WERI-Rb-1 (cell line): ENCODE results near the gene BCL6.
A peak's percentile ranks its signal among the peaks of the same experiment; 100 is the strongest.

Experiments
- DNase-seq: peaks from one replicate; pipeline ENCODE4 v3.0.0-alpha.2; 2020
- H3K27ac ChIP-seq: fragments of 250-450 bp; sonication (Bioruptor Pico); 2 replicates; pipeline ENCODE4 v1.5.1; 2020; ENCODE audit warnings: mild to moderate bottlenecking, moderate library complexity
- H3K27me3 ChIP-seq: fragments of 250-450 bp; sonication (Bioruptor Pico); 2 replicates; pipeline ENCODE4 v1.5.1; 2021; ENCODE audit warnings: mild to moderate bottlenecking, low read depth, moderate library complexity; ENCODE audit not compliant: insufficient read depth, severe bottlenecking
- H3K36me3 ChIP-seq: fragments of 250-450 bp; sonication (Bioruptor Pico); 2 replicates; pipeline ENCODE4 v1.5.1; 2020; ENCODE audit warnings: mild to moderate bottlenecking, moderate library complexity
- H3K4me3 ChIP-seq: 2 replicates; pipeline ENCODE4 v1.5.1; 2011; ENCODE audit warnings: low read depth, mild to moderate bottlenecking, control low read depth, low read length
- H3K9me3 ChIP-seq: fragments of 250-450 bp; sonication (Bioruptor Pico); 2 replicates; pipeline ENCODE4 v1.5.1; 2021; ENCODE audit warnings: mild to moderate bottlenecking, moderate library complexity; ENCODE audit not compliant: severe bottlenecking
- CTCF ChIP-seq: IDR thresholded peaks from 2 replicates; pipeline ENCODE4 v1.5.1; 2011; ENCODE audit warnings: low read depth, mild to moderate bottlenecking, control low read depth, inconsistent platforms, low read length

BCL6 gene

GRCh38 chr3:187759601-187760000 is 14.3 kb upstream of the BCL6 start:
- Histone ChIP-seq H3K27me3 (no peaks in the 10 kb centered on the region), H3K27ac (no peak overlapping the region), H3K9me3 (no peaks in the 10 kb centered on the region), H3K36me3 (no peaks in the 10 kb centered on the region), H3K4me3 (no peak overlapping the region)
- no peak for DNase-seq
- TF ChIP-seq CTCF = no peak

- Histone ChIP-seq H3K36me3 (no peaks in the 10 kb centered on the region), H3K27ac (no peak overlapping the region), H3K27me3 (no peaks in the 10 kb centered on the region), H3K9me3 (no peaks in the 10 kb centered on the region), H3K4me3 (no peak overlapping the region)
- no peak for DNase-seq
- no peak for TF ChIP-seq CTCF
Measured at GRCh38 chr3:187758318-187758955, 13.2 kb upstream of the BCL6 start.

GRCh38 chr3:187753516-187753915 is 8.2 kb upstream of the BCL6 start:
- Histone ChIP-seq H3K9me3 (no peaks in the 10 kb centered on the region), H3K27ac (no peak overlapping the region), H3K27me3 (no peaks in the 10 kb centered on the region), H3K36me3 (no peaks in the 10 kb centered on the region), H3K4me3 (no peak overlapping the region)
- no peak for DNase-seq
- no peak for TF ChIP-seq CTCF

DNA sequence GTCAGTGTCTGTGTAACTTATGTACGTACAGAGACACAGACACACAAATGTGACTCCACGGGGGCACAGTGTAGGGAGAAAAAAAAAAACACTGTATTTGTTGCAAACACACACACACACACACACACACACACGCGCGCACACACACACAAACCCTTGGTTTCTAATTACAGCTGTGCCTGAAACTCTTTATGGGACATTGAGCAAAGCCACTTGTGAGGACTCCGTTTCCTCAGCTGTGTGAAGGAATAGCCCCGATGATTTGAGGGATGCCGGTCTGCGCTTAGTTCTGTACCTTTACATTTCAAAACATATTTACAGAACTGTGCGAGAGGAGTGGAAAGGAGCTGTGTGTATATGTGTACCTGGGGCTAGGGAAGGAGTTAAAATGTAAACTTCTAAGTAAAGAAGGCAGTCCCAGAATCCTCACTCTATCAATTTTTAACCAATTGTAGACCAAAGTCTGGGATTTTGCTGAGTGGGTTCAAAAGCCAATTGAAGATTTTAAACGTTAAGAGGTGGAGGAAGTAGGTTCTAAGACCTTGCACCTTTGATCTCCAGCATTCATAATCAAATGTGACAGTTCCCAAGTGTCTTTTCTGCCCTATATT is 5.3 kb upstream of the BCL6 start:
- H3K36me3 ChIP-seq = no peaks in the 10 kb centered on the region
- no peak overlapping the region for H3K4me3 ChIP-seq
- TF ChIP-seq CTCF = no peak
- H3K27me3 ChIP-seq = no peaks in the 10 kb centered on the region
- H3K9me3 ChIP-seq = no peaks in the 10 kb centered on the region
- no peak overlapping the region for H3K27ac ChIP-seq
- no peak for DNase-seq

GRCh38 chr3:187750006-187750512 is 4.8 kb upstream of the BCL6 start:
- DNase-seq = no peak
- Histone ChIP-seq H3K36me3 (no peaks in the 10 kb centered on the region), H3K27me3 (no peaks in the 10 kb centered on the region), H3K27ac (no peak overlapping the region), H3K4me3 (no peak overlapping the region), H3K9me3 (no peaks in the 10 kb centered on the region)
- TF ChIP-seq CTCF = no peak

DNA sequence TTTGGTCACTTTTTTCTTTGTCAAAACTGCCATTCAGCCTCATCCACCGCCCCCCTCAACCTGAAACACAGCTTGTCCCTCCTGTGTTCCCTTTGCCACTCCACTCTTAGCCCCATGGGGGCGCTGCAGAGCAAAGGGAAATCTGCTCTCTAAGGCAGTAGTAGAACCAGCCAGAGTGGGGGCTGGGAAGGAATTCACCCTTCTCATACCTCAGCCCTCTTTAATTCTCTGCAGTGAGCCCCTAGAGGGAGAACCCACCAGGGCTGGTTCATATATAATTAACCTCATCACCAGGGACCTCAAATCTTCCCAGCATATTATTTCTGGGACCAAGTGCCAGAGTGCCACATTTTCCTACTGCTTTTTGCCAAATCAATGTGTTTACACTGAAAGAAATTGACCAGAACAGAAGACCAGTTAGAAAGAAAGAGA is 2.8 kb upstream of the BCL6 start:
- Histone ChIP-seq H3K27me3 (no peaks in the 10 kb centered on the region), H3K27ac (no peak overlapping the region), H3K9me3 (no peaks in the 10 kb centered on the region), H3K4me3 (no peak overlapping the region), H3K36me3 (no peaks in the 10 kb centered on the region)
- peak; percentile 81 for TF ChIP-seq CTCF
- DNase-seq = peak; percentile 94
